HG03439 (cell line): ENCODE measurements around the gene PLEKHM3.
"Not testable (repeated sequence)": the region's sequence is repeated elsewhere in the genome, so short reads cannot be mapped to it uniquely, and the experiment has no call there.

ENCODE experiments used
- ATAC-seq: cut with Tn5 transposase; IDR thresholded peaks from one replicate; pipeline ENCODE4 v1.9.1; 2021; ENCODE audit warnings: mild to moderate bottlenecking, moderate library complexity; ENCODE audit not compliant: unreplicated experiment

The PLEKHM3 gene

DNA sequence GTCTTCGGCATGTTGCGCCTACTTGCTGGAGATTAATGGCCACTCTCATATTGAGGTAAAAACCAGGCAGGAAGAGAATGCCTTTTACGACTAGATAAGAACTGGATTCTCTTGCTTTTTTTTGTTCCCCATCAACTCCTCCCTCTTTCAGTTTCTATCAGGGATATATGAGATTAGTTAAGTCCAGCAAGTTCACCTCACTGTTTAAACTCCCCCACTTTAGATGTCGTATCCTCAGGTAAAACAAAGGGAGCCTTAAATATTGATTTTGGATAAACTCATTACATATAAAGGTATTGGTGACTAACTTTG lies 98.4 kb downstream of the PLEKHM3 start:
- no peak for ATAC-seq

DNA sequence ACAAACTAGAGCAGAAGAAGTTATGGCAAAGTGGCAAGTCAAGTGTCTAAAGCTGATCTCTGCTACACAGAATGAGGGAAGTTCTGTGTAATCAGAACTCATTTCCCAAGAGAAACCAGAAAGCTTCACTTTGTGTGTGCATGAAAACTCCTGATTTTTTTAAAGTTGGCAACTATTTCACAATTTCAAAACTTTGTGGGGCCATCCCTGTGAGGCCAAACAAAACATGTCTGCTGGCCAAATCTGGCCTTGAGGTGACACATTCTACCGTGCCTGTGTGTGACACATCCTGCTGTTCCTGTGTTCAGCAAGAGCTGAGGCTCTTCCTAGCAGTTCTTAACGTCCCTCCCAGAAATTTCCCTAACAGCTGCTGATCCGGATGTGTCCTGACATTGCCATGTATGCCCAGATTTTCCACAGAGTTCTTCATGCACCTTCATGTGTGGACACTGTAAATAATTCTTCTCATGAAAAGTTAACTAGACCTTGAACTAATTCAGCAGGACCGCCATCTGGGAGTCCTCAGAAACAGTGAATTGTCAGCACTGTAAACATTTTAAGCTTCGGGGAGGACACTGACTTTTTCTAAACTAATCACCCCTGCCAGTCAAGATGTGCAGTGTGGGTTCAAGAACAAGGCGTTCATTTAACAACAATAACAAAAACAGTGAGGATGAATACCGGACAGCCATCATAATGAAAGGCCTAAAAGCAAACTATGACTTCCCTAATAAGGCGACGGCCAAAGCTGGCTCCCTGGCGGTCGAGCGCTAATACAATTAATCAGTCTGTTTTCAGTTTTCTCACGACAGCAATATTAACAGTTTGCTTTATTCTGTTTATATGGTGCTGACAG lies 99.0 kb downstream of the PLEKHM3 start:
- ATAC-seq: no peak

DNA sequence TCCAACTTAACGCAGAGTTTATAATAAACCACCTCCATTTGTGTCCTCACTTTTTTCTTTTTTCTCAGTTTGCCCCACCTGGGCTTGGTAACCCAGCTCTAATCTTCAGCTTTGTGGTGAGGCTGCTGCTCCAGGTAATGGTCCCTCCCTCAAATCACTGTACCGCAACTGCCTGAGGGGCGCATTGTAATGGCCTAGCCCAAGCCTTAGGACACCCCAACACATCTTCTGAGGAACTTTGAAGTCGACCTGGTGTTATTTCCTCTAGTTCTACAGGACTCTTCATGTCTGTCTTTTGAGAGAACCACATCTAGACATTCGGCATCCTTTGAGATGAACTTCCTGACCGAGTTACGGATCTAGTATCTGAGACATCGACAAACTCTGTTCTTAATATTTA lies 99.7 kb downstream of the PLEKHM3 start:
- ATAC-seq: no peak

DNA sequence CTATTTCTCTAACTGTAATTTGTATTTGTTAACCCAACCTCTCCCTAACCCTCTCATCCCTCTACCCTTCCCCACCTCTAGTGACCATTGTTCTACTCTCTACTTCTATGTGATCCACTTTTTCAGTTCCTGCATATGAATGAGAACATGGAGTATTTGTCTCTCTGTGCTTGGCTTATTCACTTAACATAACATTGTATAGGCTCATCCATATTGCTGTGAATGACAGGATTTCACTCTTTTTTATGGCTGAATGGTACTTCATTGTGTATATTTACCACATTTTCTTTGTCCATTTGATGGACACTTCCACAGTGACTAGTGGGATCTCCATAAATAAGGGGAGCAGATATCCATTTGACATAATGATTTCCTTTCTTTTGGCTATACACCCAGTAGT lies 103.7 kb downstream of the PLEKHM3 start:
- ATAC-seq: no peak

DNA sequence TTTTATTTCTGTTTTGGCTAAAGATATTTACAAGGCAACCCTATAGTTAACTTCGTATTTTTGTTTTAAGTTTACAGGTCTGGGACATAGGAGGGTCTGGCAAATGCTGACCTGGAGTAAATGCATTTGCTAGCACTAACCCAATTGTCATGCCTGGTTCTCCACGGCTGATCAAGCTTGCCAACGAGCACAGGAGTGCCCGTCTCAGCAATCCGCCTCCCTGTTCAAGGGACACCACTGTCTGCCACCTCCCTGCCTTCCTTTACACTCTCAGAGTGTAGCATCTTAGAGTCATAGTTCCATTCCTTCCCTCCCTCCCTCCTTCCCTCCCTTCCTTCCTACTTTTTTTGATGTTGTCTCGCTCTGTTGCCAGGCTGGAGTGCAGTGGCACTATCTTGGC lies 104.6 kb downstream of the PLEKHM3 start:
- ATAC-seq: no peak

DNA sequence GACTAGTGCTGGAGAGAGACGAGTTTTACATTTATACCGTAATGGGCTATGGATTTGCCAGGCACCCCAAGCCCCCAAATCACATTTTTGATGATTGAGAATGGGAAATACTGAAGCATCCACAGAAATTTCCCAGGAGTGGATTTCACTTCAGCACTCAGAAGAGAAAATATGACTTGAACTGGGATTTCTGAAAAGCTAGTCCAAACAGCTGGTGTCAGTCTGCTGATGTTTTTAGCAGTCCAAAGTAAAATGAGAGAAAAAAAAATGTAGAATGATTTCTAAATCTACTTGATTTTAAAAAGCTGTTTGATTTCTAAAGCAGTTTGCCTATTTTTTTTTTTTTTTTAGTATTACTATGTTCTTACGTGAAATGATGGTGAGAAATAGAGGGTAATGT lies 105.0 kb downstream of the PLEKHM3 start:
- no peak for ATAC-seq

DNA sequence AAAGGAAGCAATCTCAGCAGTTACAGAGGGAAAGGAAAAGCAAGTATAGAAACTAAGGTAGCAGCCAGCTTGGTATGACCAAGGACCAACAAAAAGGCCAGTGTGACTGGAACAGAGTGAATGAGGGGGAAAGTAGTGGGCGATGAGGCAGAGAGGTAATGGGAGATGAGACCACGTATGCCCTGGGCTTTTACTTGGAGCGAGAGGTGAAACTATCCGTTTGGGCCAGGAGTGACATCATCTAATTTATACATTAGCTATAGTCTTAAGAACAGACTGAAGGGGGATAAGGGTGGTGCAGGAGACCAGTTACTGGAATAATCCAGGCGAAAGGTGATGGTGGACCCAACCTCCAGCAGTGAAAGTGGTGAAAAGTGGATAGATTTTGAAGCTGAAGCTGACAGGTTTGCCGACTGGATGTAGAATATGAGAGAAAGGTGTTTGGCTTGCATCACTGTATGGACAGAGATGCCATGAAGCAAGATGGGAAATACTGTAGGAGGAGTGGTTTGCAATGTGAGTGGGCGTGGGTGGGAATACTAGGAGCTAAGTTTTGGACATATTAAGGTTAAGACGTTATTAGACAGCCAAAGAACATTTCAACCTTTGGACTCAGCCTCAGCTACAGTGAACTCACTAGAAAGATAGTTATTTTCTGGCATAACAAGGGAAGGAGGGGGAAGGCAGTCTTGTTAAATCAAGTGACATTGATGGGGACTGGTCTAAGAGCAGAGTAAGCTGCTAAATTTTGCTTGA lies 106.0 kb downstream of the PLEKHM3 start:
- ATAC-seq: no peak

DNA sequence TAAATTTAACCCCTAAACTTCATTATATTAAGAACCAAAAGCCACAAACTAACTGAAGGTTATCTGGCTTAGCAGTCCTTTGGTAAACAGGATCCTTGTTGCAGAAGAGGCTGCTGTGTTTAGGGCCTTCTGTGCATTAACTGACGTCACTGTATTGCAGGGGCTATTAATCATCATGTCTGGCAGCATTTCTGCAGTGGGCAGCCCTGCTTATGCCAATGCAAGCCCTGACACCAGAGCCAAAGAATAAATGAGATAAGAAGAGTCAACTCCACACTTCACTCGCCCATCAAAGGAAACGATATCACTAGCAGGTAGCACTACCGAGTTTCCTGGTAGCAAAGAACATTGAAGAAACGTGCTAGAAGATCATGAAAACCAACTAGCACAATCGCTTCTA lies 110.6 kb downstream of the PLEKHM3 start:
- ATAC-seq: no peak

DNA sequence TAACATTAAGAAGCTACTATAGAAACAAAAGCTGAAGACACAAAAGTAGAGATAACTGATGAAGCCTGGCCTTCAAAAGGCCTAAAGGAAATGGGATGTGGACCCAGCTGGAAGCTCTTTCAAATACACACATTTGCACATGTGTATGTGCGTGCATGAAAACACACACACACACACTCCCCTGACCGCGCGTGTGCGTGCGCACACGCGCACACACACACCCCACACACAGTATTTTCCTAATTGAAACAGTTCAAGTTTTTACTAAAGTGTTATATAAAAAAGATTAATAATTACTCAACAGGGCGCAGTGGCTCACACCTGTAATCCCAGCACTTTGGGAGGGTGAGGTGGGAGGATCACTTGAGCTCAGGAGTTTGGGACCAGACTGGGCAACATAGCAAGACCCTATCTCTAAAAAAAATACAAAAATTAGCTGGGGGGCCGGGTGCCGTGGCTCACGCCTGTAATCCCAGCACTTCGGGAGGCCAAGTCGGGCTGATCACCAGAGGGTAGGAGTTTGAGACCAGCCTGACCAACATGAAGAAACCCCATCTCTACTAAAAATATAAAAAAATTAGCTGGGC lies 111.5 kb downstream of the PLEKHM3 start:
- ATAC-seq: no peak

DNA sequence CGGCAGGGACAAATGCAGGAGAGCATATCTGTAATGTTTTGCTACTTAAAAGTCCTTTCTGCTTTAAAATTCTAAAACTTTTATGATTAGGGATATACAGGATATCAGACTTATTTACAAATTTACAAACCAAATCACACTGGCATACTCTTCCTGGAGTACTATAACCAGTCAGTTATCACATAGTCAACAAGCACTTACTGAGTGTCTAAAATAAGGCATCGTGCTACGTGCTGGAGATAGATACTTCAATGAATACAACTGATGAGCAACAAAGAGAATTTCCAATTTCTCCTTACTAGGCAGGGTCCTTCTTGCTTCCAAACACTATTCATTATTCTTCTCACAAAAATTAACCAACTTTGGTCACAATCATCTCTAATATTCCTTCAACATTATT lies 113.5 kb downstream of the PLEKHM3 start:
- ATAC-seq: no peak

DNA sequence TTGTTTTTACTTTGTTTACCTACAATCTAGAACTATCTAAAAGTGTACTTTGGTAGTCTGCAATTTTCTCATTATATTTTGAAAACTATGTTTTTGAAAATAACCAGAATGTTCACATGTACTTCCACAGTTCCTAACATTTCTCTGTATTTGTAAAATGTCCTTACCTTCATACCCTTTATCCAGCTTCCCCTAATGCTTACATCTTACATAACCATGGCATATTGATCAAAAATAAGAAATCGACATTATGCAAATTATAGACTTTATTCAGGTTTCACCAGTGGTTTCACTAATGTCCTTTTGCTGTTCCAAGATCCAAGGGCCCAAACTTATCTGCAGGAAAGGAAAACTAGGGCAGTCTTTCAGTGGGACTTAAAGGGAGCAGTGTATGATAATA lies 114.1 kb downstream of the PLEKHM3 start:
- ATAC-seq: no peak

DNA sequence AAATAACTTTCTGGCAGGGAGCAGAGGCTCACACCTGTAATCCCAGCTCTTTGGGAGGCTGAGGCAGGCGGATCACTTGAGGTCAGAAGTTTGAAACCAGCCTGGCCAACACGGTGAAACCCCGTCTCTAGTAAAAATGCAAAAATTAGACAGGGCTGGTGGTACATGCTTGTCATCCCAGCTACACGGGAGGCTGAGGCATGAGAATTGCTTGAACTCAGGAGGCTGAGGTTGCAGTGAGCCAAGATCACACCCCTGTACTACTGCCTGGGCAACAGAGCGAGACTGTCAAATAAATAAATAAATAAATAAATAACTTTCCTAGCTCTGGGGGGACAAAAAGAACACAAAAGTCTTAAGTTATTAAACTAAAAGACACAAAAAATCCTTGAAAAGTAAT lies 118.8 kb downstream of the PLEKHM3 start:
- not testable (repeated sequence) for ATAC-seq

DNA sequence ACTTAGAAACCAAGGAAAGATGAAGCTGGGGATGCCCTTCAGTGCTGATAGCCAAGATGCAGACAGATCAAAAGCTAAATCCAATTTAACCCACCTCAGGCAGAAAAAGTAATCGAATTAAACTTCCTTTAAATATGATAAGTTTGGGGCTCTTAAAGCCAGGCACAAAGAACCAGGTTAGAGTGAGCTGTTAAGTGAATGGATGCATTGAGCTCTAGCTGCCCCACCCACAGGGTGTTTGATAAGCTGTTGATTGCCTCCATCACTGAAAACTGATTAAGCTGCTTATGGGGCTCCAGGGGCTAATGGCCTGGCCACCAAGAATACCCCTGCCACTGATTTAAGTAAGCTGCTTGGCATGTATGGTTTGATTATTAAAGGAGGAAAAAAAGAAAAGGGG lies 119.8 kb downstream of the PLEKHM3 start:
- ATAC-seq: no peak

DNA sequence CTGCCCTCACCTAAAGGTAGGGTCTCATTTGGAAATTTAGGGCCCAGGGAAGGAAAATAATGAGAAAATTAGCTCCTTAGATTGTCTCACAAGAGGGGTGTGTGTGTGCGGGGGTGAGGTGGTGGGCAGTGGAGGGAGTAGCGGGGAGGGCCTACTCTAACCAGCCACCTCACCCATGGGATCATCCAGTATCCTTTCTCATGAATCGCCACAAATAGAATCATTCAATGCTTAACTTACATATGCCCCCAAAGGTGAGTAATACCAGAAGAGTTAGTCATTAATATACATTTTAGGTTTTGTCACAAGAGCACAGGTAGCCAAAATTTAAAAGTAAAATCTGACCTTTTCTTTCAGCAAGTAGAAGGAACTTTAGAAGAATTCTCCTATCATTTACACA lies 122.1 kb downstream of the PLEKHM3 start:
- no peak for ATAC-seq

DNA sequence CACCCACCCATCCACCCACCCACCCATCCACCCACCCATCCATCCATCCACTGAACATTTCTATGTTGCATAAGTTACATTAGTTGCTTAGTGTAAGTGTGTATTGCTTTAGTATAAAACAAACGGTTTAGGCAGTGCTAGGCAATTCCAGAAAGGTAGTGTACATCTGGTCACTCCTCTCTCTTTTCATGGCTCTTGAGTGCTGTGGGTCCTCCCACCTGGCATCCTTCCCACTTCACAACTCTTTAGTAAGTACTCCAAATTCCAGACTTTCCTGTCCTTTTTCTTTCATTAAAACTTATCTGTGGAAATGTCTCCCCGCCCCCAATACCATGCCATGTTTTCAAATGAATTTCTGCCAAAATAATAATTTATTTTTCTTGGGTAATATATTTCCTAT lies 122.5 kb downstream of the PLEKHM3 start:
- no peak for ATAC-seq

DNA sequence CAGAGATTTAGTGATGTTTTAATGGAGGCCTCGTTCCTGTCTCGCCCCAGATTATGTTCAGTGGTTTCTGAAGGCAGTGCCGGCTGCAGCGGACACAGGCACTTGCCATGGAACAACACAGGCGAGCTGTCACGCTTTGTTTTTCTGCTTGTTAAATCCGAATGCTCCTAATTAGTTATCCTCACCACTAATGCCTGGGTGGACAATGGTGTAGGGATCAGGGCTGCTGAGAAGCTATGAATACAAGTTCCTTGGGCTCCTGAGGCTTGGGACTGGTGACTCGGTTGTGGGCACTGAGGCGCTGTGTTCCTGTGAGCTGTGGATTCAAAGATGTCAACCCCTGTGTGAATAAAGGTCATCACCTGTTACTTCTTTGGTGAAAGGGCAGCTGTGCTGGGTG lies 123.5 kb downstream of the PLEKHM3 start:
- no peak for ATAC-seq

DNA sequence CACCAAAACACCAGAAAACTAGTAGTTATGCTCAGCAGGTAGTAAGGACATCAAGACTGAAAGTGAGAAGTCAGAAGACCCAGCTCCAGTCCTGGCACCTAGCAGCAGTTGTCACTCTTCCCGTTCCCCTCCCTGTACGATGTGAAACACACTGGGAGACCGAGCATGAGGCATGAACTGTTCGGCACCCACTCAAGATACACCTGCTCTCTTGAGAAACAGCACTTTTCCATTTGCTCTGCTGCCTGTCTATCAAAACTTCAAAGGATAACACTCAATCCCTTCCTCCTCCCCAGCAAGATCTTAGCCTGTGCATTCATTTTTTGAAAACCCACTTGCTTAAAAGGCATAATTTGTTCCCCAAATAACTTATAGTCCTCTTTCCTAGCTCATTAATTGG lies 123.9 kb downstream of the PLEKHM3 start:
- ATAC-seq: no peak

DNA sequence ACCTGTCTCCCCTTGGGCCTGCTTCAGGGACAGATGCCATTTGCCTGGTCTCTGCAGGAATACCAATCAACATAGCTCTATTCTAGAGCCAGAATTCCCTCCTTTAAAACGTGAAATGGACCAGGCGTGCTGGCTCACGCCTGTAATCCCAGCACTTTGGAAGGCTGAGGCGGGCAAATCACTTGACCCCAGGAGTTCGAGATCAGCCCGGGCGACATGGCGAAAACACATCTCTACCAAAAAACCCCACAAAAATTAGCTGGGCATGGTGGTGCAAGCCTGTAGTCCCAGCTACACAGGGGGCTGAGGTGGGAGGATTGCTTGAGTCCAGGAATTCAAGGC lies 127.0 kb downstream of the PLEKHM3 start:
- no peak for ATAC-seq

DNA sequence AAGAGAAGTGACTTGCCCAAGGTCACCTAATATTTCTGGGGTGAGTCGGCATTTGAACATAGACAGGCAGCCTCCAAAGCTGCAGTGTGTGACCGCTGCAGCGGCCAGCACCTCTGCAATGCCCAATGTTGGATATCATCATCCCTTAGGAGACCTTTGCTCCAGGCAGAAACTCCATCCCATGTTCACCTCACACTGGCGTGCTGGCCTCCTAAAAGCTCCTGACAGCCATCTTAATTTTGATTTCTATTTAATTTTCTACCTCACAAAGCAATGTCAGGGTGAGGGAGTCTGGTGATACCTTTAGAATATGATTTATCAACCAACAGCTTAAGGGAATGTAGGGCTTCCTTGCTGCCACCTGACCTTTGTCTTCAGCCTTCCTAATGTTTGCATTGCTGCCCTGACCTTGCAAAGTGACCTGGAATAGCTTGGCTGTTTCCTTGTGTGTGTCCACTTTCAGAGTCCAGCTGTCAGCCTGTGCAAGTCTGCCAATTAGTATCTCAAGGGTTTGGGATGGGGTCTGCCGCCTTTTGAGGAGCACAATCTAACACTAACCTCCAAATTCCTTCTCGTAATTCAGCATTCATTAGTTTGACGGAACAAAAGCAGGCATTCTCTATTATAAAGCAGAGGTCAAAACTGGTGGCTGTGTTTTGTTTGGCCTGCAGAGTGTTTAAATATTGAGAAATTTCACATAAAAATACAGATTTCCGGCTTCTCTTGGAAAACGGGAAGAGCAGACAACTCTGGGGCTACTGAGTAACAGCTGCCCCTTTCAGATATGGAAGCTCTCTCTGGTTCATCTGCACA lies 127.6 kb downstream of the PLEKHM3 start:
- ATAC-seq: no peak

DNA sequence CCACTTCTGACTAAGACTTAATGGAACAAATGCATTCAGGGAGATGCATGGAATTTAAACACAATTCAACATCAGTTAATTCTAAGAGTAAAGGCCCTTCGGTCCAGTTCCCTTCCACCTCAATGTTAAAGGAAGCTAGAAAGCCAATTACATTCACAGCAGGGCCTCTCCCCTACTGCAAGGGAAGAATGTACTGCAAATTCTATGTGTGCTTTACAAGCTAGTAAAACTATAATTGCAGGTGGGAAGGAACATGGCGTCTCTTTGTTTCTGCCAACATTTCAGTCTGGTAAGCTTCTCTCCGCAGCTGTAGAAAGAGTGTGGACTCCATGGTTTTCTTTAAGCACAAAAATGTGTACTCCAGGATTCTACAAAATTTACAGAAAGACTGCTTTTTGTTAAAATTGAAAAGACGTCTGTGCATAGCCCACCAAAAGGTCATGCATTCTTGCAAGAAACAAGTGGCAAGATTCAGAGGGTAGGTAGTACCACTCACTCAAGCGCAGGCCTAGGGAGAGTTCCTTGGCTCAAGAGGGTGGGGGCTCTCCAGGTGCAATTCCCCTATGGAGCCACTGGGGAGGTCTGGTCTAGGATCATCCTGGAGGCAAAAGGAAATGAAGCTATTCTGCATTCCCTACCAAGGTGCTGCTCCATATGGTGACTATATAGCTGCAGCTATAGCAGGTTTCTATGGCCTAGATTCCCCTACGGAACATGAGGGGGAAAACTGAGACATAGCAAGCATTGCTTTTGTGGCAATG lies 128.6 kb downstream of the PLEKHM3 start:
- no peak for ATAC-seq
